ENCODE results near the gene DCAF8.

- TF ChIP-seq JUN (CRISPR knock-in tag; IDR thresholded peaks at IDR 0.05) (no peak), TEAD4 (CRISPR knock-in tag; IDR thresholded peaks at IDR 0.05) (no peak), CTCF (IDR thresholded peaks at IDR 0.05) (no peak), ESRRA (CRISPR knock-in tag; IDR thresholded peaks at IDR 0.05; ENCODE audit: borderline replicate concordance) (no peak), ATF2 (CRISPR knock-in tag; IDR thresholded peaks at IDR 0.05; ENCODE audit: borderline replicate concordance, low read depth) (no peak), ZNF396 (CRISPR knock-in tag; IDR thresholded peaks at IDR 0.05; ENCODE audit: borderline replicate concordance) (no peak), ZNF416 (CRISPR knock-in tag; IDR thresholded peaks at IDR 0.05) (no peak), SP1 (CRISPR knock-in tag; conservative IDR thresholded peaks at IDR 0.05) (no peak), E2F4 (CRISPR knock-in tag; IDR thresholded peaks at IDR 0.05; ENCODE audit: borderline replicate concordance, low read depth) (no peak)
Measured at GRCh38 chr1:160204526-160205241, 57.7 kb downstream of the DCAF8 start.

Data from WTC11 (cell line).